GM18502 (cell line): Measurements from ENCODE around the gene UCKL1.
"Not testable (repeated sequence)": the region's sequence is repeated elsewhere in the genome, so short reads cannot be mapped to it uniquely, and the experiment has no call there.

ENCODE experiments used
- ATAC-seq: cut with Tn5 transposase; IDR thresholded peaks from one replicate; pipeline ENCODE4 v1.9.1; 2021; ENCODE audit warnings: mild to moderate bottlenecking; ENCODE audit not compliant: unreplicated experiment, poor library complexity

The UCKL1 gene

GRCh38 chr20:63955827-63956663 lies at the start of gene UCKL1:
UCKL1 (minus strand) TSS chr20:63956416; CDS start chr20:63956372, 44 bp downstream.
- peak; percentile 73 for ATAC-seq

GRCh38 chr20:64005394-64005793 lies 49.2 kb upstream of the UCKL1 start:
- no peak for ATAC-seq

GRCh38 chr20:64003960-64004725 lies 47.9 kb upstream of the UCKL1 start:
- ATAC-seq, result no peak

- ATAC-seq, result no peak
These were observed 45.4 kb upstream of the UCKL1 start for GRCh38 chr20:64001607-64002011.

- ATAC-seq, result no peak
These were observed 44.7 kb upstream of the UCKL1 start for GRCh38 chr20:64000906-64001305.

GRCh38 chr20:63982937-63983336 lies 26.7 kb upstream of the UCKL1 start:
- no peak for ATAC-seq

GRCh38 chr20:63980806-63981728 lies 24.9 kb upstream of the UCKL1 start, which contains the start of gene PRPF6:
PRPF6 (plus strand) TSS chr20:63981132; CDS start chr20:63981246, 114 bp downstream.
- ATAC-seq, result peak; percentile 63

- peak; percentile 3 for ATAC-seq
These were observed 24.1 kb upstream of the UCKL1 start for GRCh38 chr20:63980317-63980805.

GRCh38 chr20:63979557-63980316 lies 23.5 kb upstream of the UCKL1 start, which contains the start of gene SAMD10:
SAMD10 (minus strand) TSS chr20:63979642; CDS start chr20:63979467, 175 bp downstream.
- peak; percentile 38 for ATAC-seq

GRCh38 chr20:63979229-63979556 lies 23.0 kb upstream of the UCKL1 start:
- no peak for ATAC-seq

- peak; percentile 45 for ATAC-seq
These were observed 22.4 kb upstream of the UCKL1 start for GRCh38 chr20:63978319-63979228.

GRCh38 chr20:63977739-63978276 lies 21.6 kb upstream of the UCKL1 start:
- no peak for ATAC-seq

- no peak for ATAC-seq
These were observed 20.9 kb upstream of the UCKL1 start for GRCh38 chr20:63976980-63977738.

- not testable (repeated sequence) for ATAC-seq
These were observed 20.3 kb upstream of the UCKL1 start for GRCh38 chr20:63976511-63976910.

- ATAC-seq, result no peak
These were observed 18.4 kb upstream of the UCKL1 start for GRCh38 chr20:63974402-63975200.

- ATAC-seq, result no peak
These were observed 17.6 kb upstream of the UCKL1 start for GRCh38 chr20:63973636-63974401.
